ENCODE measurements around the gene KCNA2.

The KCNA2 gene

DNA sequence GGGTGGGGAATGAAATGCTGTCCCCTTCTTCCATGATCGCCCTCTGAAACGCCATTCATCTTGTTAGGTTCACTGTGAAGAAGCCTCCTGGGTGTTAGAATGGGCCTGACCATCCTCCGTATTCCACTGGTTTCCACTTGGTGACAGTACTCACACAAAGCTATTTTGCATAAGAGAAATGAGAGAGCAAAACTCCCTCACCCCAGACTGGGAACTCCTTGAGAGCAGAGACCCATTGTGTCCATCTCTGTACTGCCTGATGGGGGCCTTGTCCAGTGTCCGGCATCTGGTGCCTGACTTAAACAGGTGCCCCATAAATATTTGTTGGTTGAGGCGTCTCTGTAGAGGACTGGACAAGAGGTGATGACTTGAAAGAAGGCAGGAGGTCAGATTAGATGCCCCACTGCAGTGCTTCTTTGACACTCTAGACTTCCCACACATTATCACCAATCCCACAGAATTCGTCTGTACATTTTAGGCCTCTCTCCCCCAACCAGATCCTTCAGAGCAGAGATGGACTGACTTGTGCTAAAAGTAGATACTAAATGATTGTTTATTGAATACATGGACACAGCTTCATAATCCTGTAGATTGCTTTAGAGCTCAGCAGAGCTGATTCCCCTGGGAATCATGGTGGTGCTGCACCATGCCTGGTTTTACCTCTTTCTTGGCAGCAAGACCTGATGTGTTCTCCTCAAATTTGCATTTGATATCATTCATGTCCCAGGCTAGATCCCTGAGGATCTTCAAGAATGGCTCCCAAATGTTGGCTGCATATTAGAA is 22.4 kb upstream of the KCNA2 start:
- DNase-seq = peak; percentile 47 to 57

DNA sequence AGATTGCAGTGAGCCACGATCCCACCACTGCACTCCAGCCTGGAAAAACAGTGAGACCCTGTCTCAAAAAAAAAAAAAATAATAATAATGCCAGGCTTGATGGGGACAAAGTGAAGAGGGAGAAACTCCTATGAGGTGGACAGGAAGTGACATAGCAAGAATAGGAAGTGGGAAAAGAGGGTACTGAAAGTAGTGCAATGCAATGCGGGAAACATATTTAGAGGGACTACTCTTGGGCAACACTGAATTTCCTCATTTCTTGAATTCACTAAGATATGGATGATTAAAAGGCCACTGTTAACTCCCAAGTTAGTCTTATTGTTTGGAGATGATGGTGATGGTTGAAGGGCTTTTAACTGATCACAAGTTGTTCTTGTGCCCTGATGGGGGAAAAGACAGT is 21.6 kb upstream of the KCNA2 start:
- DNase-seq = peak; percentile 94 to 97

DNA sequence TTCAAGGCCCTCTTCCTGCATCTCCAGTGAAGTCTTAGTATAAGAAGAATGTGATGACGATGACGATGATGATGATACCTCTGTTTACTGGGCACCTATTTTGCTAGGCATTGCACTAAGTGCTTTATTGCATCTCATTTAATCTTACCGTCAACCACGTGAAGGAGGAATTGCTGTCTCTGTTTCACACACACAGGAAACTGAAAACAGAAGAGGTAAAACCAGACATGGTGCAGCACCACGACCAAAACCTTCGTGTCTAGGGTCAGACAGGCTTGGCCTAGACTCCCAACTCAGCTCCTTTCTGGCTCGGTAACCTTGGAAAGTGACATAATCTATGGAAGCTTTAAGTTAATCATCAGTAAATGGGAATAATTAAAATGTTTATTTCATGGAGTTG is 20.7 kb upstream of the KCNA2 start:
- DNase-seq = no peak

DNA sequence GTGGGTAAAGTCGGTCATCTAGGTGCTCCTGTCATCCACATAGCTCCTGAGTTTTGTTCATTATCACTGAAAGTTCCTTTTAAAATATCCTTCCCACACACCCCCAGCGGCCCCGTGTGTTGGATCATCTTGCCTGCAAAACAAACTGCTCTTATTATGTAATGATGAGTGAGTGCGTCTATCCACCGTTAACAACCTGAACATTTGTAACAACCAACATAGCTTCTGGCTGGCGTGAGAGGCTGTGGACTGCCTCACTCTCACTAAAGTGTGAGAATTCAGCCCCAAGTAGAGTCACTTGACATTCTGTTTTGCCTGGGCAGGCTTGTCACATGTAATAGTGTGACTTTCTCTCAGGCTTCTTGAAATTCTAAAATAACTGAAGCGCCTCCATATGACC is 14.5 kb upstream of the KCNA2 start:
- peak in 1 of 2 donors; percentile 16 for DNase-seq

DNA sequence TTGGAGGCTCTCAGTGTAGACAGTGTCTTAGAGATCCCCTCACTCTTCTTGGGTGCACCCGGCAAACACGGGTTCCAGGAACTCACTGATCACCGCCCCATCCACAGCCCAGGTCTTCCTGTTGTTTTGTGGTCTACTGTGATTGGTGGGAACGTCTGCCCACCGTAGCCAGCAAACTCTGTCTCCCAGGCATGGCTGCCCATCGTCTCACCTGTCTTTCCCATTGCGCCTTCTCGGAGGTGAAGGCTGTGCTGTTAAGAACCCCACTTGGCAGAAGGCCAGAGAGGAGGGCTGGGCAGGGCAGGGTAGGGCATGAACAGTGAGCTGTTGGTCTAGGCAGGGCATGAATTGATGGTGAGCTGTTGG is 14.1 kb upstream of the KCNA2 start:
- DNase-seq = no peak

DNA sequence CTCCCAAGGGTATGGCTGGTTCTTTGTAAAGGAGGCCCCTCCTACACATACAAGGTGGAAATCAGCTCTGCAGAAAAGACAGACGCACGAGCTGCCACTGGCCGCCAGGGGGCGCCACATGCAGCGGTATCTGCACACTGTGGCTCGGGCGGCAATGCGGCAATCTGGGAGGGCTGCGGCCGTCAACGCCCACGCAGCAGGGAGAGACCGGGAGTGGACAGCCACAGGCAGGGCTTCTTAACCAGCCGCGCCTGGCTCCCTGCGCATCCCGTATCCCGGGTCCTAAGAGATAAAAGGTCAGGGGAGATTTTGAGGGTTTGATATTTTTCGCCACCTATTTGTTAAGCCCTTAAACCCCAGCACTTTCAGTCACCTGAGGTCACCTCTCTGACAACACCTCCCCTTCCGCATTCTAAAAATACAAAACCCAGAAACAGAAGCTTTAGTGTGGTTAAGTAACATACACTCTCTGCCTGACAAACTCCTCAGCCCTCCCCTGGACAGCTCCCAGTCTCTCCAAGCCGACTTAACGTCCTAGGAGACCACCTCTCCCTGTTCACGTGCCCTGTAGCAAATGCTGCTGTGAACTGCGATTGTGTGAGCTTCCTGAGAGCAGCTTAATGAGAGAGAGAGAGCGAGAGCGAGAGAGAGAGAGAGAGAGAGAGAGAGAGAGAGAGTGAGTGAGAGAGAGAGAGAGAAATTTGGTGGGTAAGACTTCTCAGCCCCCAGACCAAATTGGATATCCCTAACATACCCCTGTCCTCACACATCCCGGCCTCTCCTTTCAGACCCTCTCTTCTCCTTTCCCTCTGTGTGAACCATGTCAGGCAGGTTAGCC is 13.5 kb upstream of the KCNA2 start:
- DNase-seq = peak; percentile 84 to 97

DNA sequence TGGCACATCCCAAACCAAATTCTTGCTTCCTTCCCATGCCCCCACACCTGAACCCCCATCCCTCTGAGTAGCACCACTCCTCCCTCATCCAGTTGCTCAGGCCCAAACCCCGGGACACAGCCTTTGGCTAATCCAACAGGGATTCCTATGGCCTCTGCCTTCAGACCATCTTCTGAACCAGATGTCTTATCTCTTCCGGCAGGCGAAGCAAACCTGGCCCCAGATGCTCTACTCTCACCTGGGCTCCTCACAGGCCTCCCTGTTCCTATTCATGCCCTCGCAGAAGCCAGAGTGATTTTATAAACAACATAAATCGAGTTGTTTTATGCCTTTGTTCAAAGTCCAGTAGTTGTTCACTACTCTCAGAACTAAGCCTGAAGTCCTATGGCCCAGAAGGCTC is 12.5 kb upstream of the KCNA2 start:
- no peak for DNase-seq

DNA sequence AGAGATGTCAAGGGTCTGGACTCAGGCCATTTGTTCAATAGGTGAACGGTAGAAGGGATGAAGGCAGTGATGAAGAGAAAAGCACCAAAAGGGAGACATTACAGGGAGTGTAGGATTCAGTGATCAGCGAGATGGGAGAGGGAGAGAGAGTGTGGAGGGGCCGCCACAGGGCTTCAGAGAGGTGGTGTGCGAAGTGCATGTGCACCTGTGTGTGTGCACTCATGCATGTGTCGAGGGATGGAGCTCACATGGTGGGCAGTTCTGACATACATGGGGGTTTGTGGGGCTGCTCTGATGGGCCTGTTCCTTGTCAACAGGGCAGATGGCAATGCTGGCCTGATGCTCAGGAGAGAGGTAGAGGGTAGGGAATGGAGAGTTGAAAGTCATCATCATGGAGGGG is 11.4 kb upstream of the KCNA2 start:
- no peak for DNase-seq

DNA sequence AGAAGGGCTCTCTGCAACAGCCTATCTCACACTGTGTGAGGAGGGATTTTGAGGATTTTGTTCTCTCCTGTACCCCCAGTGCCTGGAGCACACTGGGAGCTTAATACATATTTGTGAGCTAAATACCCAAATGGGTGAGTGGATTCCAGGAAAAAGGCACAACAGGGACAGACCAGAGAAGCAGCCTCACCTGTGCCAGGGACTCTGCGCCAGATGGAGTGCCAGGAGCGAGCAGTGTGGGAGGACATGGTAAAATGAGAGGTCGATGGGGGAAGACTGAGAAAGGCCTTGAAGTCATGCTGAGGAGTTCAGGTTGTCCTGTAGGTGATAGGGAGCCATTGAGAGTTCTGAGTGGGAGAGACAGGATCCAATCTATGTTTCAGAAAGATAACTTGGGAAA is 11.0 kb upstream of the KCNA2 start:
- no peak for DNase-seq

DNA sequence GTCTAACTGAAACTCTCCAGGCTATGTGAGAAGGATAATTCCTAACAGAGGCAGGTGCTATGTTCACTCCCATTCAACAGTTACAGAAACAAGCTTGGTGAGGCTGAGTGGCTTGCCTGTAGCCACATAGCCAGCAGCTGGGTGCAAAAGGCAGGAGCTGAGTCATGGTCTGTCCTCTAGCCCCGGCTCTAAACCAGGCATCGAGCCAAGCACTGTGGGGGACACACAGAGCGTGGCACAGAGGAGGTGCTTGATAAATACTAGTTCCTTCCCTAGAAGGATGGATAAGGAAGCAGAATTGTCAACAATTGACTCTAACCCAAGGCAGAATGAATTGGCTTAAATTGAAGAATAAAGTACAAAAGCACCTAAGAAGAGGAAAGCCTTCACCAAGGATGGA is 10.4 kb upstream of the KCNA2 start:
- no peak for DNase-seq

DNA sequence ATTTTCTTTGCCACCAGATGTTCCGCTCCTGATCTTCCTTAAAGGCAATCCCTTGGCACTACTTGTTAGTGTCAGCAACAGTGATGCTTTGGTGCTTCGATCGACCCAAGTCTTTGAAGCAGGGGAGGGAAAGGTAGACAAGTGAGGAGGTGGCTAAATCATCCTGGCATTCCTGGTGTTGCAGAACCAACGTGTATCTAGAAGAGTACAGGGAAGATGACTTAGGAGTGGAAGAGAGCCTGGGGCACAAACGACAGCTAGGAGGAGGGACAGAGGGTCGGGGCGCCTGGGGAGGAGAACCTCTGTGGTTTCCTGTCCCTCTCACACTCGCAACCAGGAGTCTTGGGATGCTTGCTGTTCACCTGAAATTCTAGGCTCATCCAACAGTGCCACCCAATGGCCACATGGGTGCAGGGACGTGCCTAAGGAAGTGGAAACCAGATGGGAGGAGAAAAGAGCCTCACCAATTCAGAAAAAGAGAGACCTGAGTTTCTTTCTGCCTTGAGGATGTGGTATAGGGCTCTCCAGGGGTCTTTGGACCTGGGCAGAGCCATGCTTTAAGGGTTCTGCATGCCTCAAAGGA is 9.5 kb upstream of the KCNA2 start:
- DNase-seq = peak; percentile 45 to 66

DNA sequence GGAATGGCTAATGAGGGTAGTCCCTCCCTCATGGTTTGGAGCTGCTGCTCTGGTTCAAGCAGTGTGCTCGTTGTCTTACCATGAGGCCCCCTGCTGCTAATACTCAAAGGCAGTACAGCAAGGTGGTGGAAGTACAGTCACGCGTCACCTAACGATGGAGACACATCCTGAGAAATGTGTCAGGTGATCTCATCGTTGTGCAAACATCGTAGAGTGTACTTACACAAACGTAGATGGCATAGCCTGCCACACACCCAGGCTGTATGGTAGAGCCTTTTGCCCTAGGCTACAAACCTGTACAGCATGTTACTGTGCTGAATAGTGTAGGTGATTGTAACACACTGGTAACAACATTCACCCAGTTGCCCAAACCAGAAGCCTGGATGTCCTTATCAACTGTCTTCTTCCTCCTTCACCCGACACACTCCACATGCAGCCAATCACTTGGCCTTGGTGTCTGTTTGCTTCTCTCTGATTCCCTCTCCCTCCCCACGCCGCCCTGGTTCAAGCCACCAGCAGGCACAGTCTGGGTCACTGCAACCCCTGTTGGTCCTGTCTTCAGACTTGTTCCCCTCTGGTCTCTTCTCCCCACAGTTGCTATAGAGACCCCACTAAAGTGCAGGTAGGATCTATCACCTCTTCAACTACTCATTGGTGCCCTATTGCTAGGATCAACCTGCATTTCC is 6.0 kb upstream of the KCNA2 start:
- DNase-seq = no peak

DNA sequence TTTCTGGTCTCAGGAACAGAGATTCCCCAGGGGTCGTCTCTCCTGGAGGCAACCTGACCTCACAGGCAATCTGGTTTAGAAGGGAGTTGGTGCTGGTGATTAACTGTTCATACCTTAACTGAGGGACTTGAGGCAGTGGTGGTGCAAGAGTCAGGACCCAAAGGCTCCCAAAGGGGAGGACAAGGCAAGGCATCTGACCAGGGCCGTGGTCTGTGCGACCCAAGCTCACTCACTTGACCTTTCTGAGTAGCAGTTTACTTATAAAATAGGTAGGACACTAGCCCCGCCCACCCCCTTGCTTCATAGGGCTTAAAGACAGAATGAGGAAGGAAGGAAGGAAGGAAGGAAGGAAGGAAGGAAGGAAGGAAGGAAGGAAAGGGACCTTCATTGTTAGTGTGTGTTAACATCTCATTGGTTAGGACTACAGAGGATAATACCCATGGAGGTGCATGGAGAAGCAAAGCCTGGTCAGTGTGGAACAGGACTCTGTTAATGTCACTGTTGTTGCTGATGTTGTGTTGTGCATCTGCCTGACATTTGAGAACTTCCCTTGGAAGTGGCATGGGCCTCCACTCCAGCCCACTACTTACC is 4.6 kb upstream of the KCNA2 start:
- no peak for DNase-seq

DNA sequence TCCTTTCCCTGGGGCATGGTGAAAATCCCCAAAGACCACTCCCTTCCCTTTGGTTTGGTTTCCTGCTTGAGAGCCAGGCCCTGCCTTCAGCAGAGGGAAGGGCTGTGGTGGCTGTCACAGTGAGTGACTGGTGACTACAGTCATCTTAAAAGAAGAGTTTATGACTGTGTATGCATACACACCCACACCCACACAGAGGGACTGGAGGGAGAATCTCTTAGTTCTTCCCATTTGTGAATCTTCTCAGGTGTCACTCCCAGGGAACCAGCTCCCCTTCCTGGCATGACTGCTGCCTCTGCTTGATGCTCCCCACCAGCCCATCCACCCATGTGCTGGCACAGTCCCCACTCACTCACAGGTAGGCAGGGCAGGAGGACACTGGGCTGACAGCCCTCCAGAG is 3.9 kb upstream of the KCNA2 start:
- peak in 1 of 2 donors; percentile 49 for DNase-seq

DNA sequence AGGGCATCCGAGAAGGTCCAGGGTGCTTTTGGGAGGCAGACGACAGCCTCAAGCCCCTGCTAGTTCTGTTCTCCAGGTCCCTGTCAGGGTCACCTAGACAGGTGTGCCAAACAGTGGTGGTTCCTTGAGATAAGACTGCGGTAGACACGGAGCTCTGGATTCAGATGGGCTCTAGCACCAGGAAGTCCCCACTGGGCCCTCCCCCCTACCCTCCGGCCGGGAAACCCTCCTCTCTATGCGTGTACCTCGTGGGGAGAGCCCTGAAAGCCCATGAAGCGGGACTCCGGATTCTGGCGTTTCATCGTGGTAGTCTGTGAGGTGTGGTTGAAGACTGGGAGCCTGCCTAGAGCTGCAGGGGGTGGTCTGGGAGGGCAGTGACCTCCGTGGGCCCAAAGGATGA is 2.1 kb upstream of the KCNA2 start:
- DNase-seq = no peak

DNA sequence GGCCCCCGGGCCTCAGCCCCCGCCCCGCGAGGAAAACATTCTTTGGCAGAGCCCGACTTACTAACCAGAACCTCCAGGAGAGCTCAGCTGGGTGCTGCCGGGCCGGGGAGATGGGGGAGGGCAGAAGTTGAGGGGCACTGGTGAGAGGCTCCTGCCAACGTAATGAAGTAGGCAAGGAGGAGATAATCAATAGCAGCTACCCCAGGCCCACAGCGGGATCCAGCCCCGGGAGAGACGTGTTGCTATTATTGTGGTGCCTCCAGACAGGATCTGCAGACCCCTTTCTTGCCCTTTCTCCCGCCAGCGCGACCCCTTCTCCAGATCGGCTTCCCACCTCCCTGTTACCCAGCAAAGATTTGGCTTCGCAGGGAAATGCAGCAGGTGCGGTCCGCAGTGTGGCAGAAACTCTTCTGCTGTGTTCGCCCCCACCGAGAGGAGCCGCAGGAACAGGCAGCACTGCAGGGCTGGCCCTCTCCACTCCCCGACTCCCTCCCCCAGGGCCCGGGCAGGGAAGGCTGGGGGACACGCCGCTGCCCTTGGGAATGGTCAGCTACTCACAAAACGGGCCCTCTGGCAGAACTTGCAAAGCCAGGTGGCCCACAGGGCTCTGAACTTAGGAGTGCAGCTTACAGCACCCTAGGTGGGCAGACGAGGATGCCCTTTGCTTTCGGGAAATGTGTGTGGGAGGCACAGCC is 1.5 kb upstream of the KCNA2 start:
- no peak for DNase-seq

DNA sequence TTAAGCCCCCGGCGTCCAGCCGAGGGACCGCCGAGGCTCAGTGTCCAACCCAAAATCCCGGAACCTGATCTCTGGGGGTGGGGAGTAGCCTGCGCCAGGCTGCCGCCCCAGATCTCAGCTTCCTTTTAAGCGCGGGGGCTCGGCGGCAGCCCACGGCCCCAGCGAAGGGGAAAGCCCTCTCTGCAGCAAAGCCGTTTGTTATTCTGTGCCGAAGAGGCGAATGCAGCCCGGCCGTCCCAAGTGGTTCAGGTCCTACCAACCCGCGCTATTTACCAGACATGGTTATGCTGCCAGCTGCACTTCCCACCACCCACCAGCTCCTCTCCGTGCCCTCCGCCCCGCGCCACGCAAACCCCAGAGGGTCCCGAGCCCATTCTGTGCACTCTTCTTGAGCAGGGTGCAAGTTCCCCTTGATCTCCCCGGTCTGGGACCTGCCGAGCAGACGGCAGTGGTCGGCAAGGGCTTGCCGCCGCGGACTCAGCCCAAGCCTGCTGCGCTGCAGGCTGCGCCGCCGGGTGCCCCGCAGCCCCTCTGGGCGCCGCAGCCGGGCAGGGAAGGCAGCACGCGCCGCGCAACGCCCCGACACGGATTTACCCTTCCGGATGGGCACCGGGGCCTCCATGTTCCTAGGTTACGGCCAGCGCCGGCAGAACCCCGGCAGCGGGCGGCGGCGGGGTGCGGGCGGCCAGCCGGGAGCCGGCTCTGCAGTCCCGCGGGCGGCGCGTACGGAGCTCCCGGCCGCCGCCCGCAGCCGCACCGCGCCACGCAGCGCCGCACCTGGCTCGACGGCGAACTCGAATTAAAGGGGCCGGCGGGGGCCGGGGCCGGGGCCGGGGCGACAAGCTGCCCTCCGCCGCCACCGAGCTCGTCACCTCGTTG is 738 bp upstream of the KCNA2 start:
- DNase-seq = peak in 1 of 2 donors; percentile 54

DNA sequence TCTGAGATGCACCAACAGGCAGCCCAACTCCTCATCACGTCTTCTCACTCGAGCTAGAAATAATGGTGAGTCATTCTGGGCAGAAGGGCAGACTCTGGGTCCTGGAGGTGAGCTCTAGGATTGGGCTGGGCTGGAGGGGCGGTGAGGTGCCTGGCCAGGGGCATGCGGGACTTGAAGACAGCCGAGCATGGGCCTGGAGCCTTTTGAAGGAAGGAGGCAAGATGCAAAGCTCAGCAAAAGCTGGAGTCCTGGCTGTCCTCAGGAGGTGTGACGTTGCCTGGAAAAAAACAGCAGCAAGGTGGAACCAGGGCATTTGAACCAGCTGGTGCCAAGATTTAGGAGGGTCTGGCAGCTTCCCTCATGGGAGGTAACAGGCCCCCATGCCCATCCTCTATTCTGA is 712 bp downstream of the KCNA2 start:
- DNase-seq = no peak

DNA sequence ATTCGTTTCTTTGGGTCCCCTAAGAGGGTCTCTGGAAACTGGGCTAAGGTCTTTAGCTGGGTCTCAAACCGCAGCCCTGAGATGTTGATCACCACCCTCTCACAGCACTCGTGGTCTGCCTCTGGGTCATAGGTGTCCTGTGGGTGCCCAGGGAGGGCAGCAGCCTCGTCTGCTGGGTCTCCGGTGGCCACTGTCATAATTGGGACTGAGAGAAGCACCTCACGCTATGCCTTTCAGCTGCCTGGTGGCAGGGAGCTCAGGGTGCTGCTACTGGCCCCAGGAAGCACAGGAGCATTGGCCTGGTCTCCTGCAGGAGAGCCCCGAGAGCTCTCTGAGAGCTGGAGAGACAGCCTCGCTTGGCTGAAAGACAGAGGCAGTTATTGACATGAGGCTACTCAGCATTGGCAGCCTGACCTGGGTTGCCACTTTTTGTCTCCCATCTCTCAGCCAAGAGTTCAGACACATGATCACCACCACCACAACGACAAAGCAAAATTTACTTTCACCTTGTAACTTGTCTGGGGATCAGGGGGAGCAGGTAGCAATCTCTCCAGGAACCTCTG is 1.5 kb downstream of the KCNA2 start:
- no peak for DNase-seq

DNA sequence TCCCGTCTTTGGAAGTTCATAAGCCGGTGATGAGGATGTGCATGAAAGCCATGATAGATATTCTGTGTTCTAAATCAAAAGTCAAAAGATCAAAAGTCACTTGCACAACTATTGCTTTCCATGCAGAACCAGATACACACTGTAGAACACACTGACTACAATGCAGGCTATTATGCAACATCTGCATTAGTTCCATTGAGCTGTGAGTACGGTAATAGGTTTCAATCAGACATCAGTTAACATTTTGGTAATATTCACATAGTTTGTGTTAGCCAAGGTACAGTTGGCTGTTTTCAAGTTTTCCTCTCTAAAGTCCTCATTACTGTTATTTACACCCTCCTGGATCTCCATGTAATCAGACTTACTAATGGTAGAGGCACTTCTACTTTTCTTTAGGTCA is 3.1 kb downstream of the KCNA2 start:
- no peak for DNase-seq

DNA sequence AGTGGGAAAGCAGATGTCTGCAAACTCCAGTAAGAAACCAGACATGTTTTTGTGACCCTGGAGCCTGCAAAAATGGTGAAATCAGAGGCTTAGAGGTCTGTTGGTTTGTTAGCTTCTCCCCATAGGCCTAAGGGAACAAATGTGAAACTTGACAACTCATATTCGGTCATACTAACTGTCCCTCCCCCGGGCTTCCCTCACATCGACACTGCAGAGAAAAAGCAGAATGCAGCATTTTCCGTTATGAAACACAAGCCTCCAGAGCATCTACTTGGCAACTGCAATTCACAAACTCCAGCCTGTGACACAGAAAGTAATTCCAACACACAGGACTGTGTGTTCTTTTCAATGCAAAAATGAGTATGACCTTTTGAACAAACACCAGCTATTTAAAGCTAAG is 3.7 kb downstream of the KCNA2 start:
- no peak for DNase-seq

Measured in inflammatory macrophage treated with lipopolysaccharide for 1 hour (primary cell).